GM19463 (cell line): ENCODE results near the gene SLC15A3.
"Not testable (repeated sequence)": the region's sequence is repeated elsewhere in the genome, so short reads cannot be mapped to it uniquely, and the experiment has no call there.

Experiments used
- ATAC-seq: cut with Tn5 transposase; IDR thresholded peaks from one replicate; pipeline ENCODE4 v1.9.1; 2021; ENCODE audit warnings: mild to moderate bottlenecking, moderate library complexity; ENCODE audit not compliant: unreplicated experiment

Gene SLC15A3

GRCh38 chr11:60915248-60915914 lies 36.6 kb downstream of the SLC15A3 start:
- ATAC-seq, result peak; percentile 47

GRCh38 chr11:60914633-60915247 lies 37.2 kb downstream of the SLC15A3 start:
- ATAC-seq, result no peak

GRCh38 chr11:60913793-60914632 lies 38.0 kb downstream of the SLC15A3 start, which contains the start of gene TMEM109:
Gene TMEM109 (plus strand): TSS chr11:60914158. CDS start chr11:60919694, 5,536 bp downstream.
- ATAC-seq, result peak; percentile 41

GRCh38 chr11:60912851-60913528 lies 39.0 kb downstream of the SLC15A3 start:
- ATAC-seq, result no peak

- ATAC-seq, result no peak
Observed at GRCh38 chr11:60912223-60912850, 39.6 kb downstream of the SLC15A3 start.

- no peak for ATAC-seq
Observed at GRCh38 chr11:60910711-60911380, 41.1 kb downstream of the SLC15A3 start.

GRCh38 chr11:60910281-60910687 lies 41.7 kb downstream of the SLC15A3 start:
- ATAC-seq, result peak; percentile 34

GRCh38 chr11:60909680-60910280 lies 42.2 kb downstream of the SLC15A3 start:
- not testable (repeated sequence) for ATAC-seq

GRCh38 chr11:60908803-60909202 lies 43.2 kb downstream of the SLC15A3 start:
- ATAC-seq, result no peak

GRCh38 chr11:60906132-60906972 lies 45.6 kb downstream of the SLC15A3 start, which contains the start of gene PRPF19:
Gene PRPF19 (minus strand): TSS chr11:60906585. CDS start chr11:60906382, 203 bp downstream.
- ATAC-seq, result peak; percentile 67

- no peak for ATAC-seq
Observed at GRCh38 chr11:60905551-60906113, 46.3 kb downstream of the SLC15A3 start.

- no peak for ATAC-seq
Observed at GRCh38 chr11:60905047-60905446, 46.9 kb downstream of the SLC15A3 start.

- ATAC-seq, result no peak
Observed at GRCh38 chr11:60902625-60903024, 49.4 kb downstream of the SLC15A3 start.

GRCh38 chr11:60900673-60901404 lies 51.1 kb downstream of the SLC15A3 start:
- no peak for ATAC-seq

GRCh38 chr11:60899977-60900376 lies 52.0 kb downstream of the SLC15A3 start:
- ATAC-seq, result no peak

- ATAC-seq, result no peak
Observed at GRCh38 chr11:60899046-60899936, 52.7 kb downstream of the SLC15A3 start.

GRCh38 chr11:60897496-60897895 lies 54.5 kb downstream of the SLC15A3 start:
- ATAC-seq, result no peak
